NCI-H82 (cell line): ENCODE results near the gene GNAO1.

Experiments used
- DNase-seq: peaks from one replicate; lab custom pipeline; 2025; lab: John Stamatoyannopoulos, UW

The GNAO1 gene

DNA sequence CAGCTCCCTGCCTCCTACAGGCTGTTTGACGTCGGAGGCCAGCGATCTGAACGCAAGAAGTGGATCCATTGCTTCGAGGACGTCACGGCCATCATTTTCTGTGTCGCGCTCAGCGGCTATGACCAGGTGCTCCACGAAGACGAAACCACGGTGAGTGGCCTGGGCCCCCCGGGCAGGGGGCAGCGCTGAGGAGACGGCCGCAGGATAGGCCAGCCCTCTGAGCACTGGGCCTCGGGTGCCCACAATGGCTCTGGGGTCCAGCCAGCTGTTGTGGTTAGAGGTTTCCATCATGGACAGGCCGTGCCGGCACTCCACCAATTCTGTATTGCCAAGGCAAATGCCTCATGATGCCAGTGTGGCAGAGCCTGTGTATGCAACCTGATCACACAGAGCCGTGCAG lies 145.4 kb downstream of the GNAO1 start:
- no peak for DNase-seq

DNA sequence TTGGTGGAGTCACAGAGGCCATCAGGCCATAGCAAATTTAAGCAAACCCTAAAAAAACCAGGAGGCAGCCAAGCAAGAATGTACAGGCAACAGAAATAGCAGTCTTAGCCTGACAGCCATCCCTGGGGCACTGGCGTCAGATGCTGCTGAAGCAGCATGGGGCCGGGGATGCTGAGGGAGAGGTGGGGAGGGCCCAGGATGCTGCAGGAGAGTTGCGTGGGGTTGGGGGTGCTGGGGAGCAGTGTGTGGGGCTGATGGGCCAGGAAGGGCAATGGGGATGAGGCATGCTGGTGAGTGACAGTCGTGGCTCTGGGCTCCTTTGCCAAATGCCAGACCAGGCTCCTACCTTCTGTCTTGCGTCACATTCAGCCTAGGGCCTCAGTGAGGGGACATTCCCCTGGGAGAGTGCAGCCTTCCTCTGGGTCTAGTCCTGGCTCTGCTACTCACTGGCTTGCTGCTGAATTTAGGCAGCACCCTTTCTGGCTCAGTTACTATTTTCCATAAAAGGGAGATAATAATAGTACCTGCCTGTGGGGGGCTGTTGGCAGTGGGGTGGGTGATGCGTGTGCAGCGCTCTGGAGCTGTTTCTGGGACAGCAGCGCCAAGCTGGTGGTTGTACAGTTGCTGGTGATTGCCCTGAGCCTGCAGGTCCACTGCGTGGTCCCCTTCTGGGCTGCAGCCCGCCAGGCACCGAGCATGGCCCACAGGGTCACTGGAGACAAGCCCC lies 146.0 kb downstream of the GNAO1 start:
- no peak for DNase-seq

GRCh38 chr16:56337858-56338325 lies 146.6 kb downstream of the GNAO1 start:
- DNase-seq, result no peak

- DNase-seq, result no peak
Measured at GRCh38 chr16:56338566-56339318, 147.5 kb downstream of the GNAO1 start.

GRCh38 chr16:56339431-56340195 lies 148.3 kb downstream of the GNAO1 start:
- no peak for DNase-seq

DNA sequence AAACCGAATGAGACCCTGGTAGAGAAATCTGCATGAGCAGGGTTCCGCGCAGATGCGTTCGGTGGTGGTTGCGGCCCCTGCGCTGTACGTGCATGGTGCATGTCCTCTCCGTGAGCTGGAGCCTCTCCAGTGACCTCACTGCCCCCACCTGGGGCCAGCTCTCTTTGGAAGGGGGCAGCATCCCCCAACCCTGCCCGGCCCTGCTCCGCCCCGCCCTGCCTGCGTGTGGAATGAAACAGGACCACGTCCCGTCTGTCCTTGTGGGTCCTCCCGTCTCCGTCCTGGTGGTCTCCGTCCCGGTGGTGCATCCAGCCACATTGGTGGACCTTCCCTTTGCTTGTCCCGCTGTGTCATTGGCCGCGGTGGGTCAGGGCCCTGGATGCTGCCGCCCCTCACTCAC lies 149.1 kb downstream of the GNAO1 start:
- DNase-seq, result no peak

GRCh38 chr16:56340864-56341365 lies 149.6 kb downstream of the GNAO1 start:
- no peak for DNase-seq

- no peak for DNase-seq
Measured at GRCh38 chr16:56341656-56342399, 150.5 kb downstream of the GNAO1 start.

DNA sequence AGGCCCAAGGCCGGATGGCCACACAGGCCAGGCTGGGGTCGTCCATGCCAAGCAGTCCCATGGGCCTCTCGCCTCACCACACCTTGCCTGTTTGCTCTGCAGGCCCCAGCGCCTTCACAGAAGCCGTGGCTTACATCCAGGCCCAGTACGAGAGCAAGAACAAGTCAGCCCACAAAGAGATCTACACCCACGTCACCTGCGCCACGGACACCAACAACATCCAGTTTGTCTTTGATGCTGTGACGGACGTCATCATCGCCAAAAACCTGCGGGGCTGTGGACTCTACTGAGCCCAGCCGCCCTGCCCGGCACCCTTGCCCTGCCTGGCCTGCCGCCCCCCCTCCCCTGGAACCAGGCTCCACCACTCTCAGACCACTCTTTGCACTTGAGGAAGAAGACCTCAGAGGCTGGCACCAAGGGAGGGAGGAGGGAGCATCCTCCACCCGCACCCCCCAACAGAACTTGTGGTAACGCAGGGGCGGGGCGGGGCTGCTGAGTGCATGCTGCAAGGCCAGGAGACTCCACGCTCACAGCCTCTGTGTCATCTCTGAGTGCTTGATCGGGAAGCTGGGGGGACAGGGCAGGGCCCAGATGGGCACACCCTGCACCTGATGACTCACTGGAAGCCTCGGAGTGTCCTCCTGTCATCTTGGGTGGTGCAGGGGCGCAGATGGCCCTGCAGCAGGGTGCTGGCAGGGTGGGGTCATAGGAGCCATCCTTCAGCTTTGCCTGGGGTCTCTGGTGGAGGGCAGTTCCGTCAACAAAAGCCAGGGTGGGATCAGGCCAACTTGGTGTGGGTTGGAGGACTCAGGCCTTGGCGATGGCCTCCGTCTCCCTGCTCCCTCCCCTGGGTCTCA lies 152.6 kb downstream of the GNAO1 start:
- no peak for DNase-seq

DNA sequence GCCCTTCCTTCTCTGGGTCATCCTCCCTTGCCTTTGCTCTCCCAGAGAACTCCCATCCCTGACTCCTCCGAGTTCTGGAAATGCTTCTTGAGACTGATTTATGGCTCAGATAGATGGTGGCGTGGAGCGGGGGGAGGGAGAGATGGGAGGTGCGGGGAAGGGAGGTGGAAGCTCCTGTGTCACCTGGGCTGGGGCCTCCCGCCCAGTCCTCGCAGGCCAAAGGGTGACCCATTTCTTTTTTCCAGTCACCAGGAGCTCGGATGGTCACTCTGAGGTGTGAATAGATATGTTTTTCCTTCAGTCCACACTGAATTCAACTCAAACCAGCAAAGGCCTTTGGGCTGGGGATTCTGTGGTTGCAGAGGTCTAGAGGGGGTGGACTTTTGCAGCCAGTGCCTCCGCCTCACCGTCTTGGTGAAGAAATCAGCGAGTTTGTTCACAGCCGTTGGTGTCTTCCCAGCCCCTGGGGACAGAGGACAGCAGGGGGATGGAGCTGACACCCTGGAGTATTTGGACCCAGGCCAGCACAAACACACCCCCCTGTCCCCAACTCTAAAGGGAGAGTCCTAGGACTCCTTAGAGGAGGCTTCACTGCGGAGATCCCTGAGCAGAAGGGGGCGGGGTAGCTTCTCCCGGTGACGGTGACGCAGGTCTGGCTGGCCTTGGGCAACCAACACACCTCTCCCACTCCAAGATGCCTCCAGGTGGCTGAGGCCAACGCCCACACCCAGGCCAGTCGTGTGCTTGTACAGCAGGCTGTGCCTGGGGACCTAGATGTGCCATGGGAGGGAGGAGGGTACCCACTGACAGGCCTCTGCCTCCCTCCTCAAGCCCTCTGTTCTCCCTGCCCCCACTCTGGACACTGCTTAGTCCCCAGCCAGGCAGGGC lies 153.5 kb downstream of the GNAO1 start:
- no peak for DNase-seq

DNA sequence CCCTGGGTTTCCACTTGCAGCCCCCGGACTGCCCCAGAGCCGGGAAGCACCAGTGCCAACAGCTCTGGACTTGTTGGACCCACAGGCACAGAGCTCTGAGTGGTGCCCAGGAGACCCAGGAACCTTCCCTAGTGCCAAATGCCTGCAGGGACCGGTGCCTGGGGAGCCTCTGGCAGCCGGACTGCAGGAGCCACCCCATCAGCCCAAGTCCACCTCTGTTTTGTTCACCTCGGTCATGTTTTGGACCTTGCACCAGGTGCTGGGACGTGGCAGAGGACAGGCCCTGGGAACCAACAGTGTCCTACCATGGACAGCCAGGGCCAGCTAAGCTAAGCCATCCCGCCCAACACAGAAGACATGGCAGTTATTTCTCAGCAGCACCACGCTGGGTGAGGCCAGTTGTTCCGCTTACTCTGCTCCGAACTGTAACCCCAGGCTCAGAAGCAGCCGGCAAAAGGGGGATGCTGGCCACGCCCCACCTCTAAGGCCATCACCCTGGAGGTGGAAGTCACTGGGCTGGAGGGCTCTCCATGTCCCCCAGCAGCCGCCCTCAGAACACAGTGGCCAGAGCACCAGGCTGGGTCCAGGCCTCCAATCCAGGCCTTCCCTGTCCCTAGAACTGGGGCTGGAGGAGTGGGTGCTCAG lies 154.2 kb downstream of the GNAO1 start:
- DNase-seq, result no peak

- DNase-seq, result no peak
Measured at GRCh38 chr16:56346131-56346890, 155.0 kb downstream of the GNAO1 start.

DNA sequence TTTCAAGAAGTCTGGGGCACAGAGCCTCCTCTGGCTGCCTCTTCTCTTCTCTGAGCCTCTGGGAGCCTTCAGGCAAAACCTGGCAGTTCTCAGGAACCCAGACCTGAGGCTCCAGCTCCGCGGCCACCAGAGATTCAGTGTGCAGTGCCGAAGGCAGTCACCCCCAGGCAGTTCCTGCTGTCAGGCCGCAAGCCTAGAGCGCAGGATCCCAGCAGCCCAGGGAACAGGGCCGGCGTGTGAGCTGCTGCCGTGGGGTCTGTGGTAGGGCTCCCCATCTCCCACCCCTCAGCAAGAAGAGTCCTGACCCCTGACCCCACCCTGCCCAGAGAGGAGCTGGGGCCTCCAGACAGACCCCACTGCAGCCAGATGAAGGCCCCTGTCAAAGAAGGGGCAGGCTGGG lies 155.9 kb downstream of the GNAO1 start:
- DNase-seq, result no peak

GRCh38 chr16:56347670-56348069 lies 156.4 kb downstream of the GNAO1 start:
- no peak for DNase-seq

DNA sequence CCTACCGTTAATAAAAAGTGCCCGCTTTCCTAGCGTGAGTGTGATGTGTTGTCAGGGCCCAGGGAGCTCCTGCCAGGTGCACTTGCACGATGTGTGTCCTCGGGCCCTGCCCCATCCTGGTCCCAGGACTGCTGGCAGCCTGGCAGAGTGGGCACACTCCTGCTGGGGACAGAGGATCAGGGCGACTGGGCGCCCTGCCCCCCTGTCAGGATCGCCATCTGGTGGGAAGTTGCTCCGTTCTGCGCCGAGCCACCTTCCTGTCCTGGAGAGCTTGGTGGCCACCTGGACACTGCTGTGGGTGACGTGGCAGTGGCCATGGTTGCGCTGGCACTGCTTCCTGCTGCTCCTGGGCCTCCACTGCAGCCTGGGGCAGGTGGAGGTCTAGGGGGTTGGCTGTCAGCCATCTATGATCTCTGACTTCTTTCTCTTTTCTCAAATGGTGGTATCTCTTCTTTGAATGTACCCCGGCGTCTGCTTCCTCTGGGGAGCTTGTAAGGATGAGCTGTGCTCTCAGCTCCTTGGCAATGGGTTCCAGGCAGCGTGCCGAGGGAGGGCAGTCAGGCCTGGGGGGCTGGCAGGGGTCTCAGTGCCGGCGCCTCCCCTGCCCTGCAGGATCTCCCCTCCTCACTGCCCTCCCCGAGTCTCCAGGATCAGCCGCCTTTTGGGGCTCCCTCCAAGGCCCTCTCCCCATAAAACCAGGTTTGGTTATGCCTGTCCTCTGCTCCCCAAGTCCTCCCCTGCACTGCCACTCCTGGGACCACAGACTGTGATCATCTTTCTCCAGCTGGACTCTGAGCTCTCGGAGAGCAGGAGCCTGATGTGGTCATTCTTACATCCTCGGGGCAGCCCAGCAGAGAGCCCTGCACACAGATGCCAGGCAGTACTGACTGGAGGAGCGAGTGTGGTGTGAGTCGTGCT lies 157.1 kb downstream of the GNAO1 start:
- no peak for DNase-seq

GRCh38 chr16:56349086-56349415 lies 157.8 kb downstream of the GNAO1 start:
- no peak for DNase-seq

- no peak for DNase-seq
Measured at GRCh38 chr16:56349711-56350161, 158.4 kb downstream of the GNAO1 start.
